Gastrocnemius medialis (tissue), 4 donors: ENCODE data around the gene ZDHHC12.

Experiments used
- POLR2A ChIP-seq, 2 donors: fragments of 450-650 bp; IDR thresholded peaks; one replicate each; pipeline ENCODE4 v1.6.1; 2017; ENCODE audit warnings: antibody characterized with exemption in 2 of 2, mild to moderate bottlenecking in 2 of 2, moderate library complexity in 2 of 2
- TF ChIP-seq, protein P1 (sequence below), 5 experiments: fragments of 450-650 bp in 3 of 5; fragments of 200-600 bp in 2 of 5; sonication (generic) in 2 of 5; IDR thresholded peaks in 4 of 5; conservative IDR thresholded peaks in 1 of 5; 1 replicate in 4 of 5; 2 replicates in 1 of 5; pipeline ENCODE4 v1.5.1; 2016 to 2019; ENCODE audit warnings: antibody characterized with exemption in 5 of 5, mild to moderate bottlenecking in 3 of 5, moderate library complexity in 3 of 5

GRCh38 chr9:128684065-128684324, 39.9 kb downstream of the ZDHHC12 start:
- TF ChIP-seq, protein P1, sequence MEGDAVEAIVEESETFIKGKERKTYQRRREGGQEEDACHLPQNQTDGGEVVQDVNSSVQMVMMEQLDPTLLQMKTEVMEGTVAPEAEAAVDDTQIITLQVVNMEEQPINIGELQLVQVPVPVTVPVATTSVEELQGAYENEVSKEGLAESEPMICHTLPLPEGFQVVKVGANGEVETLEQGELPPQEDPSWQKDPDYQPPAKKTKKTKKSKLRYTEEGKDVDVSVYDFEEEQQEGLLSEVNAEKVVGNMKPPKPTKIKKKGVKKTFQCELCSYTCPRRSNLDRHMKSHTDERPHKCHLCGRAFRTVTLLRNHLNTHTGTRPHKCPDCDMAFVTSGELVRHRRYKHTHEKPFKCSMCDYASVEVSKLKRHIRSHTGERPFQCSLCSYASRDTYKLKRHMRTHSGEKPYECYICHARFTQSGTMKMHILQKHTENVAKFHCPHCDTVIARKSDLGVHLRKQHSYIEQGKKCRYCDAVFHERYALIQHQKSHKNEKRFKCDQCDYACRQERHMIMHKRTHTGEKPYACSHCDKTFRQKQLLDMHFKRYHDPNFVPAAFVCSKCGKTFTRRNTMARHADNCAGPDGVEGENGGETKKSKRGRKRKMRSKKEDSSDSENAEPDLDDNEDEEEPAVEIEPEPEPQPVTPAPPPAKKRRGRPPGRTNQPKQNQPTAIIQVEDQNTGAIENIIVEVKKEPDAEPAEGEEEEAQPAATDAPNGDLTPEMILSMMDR (IDR thresholded peaks at IDR 0.05 in 4 of 5, conservative IDR thresholded peaks at IDR 0.05 in 1 of 5) = no peak
- no peak for TF ChIP-seq POLR2A (IDR thresholded peaks at IDR 0.05)
